ENCODE measurements around the gene PRCC.

DNA sequence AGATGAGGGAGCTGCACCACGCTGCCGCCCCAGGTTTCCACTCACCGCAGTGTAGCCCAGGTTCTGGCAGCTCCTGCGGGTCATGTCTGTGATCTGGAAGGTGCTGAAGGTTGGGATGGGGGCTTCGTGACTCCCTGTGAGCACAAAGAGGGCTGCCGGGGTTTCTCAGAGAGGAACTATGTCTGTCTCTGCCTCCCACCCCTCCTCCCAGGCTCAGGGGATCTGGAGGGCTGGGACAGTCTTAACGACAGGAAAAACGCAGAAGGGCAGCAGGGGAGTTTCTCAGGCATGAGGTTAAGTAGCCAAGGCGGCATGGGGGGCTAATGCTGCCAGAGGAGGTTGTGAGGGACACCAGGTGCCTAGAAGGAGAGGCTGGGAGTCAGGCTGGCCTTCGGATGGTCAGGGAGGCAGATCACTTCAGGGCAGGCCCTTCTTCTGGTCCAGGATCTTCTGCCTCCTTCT lies 48.7 kb downstream of the PRCC start:
- TF ChIP-seq CEBPB (IDR thresholded peaks at IDR 0.05; ENCODE audit: low read depth, low read length) (no peak), POLR2A (IDR thresholded peaks at IDR 0.05; ENCODE audit: control extremely low read depth in 1 of 2, low read depth in 2 of 2, low read length in 2 of 2) (no peak), EGR1 (IDR thresholded peaks at IDR 0.05; ENCODE audit: borderline replicate concordance, low read depth, low read length) (no peak), GTF2F1 (IDR thresholded peaks at IDR 0.05; ENCODE audit: borderline replicate concordance, low read depth, low read length) (no peak), SP2 (IDR thresholded peaks at IDR 0.05; ENCODE audit: low read length) (no peak), RXRA (IDR thresholded peaks at IDR 0.05; ENCODE audit: insufficient read depth, low read depth, low read length) (no peak), EP300 (IDR thresholded peaks at IDR 0.05; ENCODE audit: borderline replicate concordance in 1 of 2, low read depth in 2 of 2, low read length in 2 of 2) (no peak), POLR2AphosphoS5 (IDR thresholded peaks at IDR 0.05; ENCODE audit: low read depth, low read length) (no peak), GABPA (IDR thresholded peaks at IDR 0.05; ENCODE audit: borderline replicate concordance, insufficient read depth, low read length) (no peak), KDM1A (IDR thresholded peaks at IDR 0.05; ENCODE audit: borderline replicate concordance, low read length) (no peak), RNF2 (IDR thresholded peaks at IDR 0.05; ENCODE audit: borderline replicate concordance, low read depth, low read length, missing control alignments, poor library complexity, severe bottlenecking) (no peak)
- TF ChIP-seq, protein P1, sequence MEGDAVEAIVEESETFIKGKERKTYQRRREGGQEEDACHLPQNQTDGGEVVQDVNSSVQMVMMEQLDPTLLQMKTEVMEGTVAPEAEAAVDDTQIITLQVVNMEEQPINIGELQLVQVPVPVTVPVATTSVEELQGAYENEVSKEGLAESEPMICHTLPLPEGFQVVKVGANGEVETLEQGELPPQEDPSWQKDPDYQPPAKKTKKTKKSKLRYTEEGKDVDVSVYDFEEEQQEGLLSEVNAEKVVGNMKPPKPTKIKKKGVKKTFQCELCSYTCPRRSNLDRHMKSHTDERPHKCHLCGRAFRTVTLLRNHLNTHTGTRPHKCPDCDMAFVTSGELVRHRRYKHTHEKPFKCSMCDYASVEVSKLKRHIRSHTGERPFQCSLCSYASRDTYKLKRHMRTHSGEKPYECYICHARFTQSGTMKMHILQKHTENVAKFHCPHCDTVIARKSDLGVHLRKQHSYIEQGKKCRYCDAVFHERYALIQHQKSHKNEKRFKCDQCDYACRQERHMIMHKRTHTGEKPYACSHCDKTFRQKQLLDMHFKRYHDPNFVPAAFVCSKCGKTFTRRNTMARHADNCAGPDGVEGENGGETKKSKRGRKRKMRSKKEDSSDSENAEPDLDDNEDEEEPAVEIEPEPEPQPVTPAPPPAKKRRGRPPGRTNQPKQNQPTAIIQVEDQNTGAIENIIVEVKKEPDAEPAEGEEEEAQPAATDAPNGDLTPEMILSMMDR (IDR thresholded peaks at IDR 0.05; ENCODE audit: control extremely low read depth in 1 of 3, insufficient read depth in 1 of 3, low read depth in 1 of 3, low read length in 3 of 3): no peak
